ENCODE measurements around the gene HDAC4.
A peak's percentile ranks its signal among the peaks of the same experiment; 100 is the strongest.

The HDAC4 gene

DNA sequence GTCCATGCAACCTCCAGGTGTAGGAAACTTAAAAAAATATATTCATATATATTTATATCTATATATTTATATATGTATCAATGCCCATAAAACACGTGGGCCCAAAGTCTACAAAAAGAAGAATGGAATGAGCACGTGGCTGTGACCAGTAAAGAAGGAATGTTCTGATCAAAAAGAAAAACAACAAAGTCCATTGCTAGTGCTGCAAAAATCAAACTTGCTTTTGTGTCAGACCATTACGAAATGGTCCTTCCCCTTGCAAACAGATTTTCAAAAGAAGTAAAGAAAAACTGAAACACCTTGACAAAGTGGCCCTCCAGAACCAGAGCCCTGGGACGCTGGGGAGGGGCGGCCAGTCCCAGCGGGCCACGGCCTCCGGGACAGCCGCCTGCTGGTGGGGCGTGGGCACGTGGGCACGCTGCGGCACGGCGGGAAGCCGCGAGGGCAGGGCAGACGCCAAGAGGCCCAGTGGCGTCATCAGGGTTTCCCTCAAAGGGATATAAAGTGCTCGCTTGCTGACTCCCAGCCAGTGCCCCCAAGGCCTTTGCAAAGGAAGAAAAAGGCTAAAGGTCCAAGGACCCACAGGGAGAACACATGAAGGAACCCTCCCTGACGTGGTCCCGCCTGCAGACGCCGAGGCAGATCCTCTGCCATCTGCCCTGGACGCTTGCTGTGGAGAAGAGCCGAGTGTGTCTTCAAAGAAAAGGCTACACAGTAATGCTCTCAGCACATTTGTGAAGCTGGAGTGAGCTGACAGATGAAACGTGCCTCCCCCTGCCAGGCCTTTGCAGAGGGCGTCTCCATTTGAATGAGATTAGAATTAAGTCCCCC lies 351.2 kb downstream of the HDAC4 start:
- H3K27me3 ChIP-seq, result no peaks in the 10 kb centered on the region
- TF ChIP-seq Cebpa-rat (IDR thresholded peaks at IDR 0.05), result no peak
- peaks cover 0 to 25% (median 0%) of the 10 kb centered on the region in 11 experiments; a peak in 2 of 22 replicates for H4K20me1 ChIP-seq
- no peak overlapping the region for H3K4me3 ChIP-seq
- H3K9ac ChIP-seq, result no peak overlapping the region
- 0 out of 22 replicates have a peak, but pooled peaks cover 0 to 8% (median 0%) of the 10 kb centered on the region in 11 experiments for H3K9me3 ChIP-seq (replicated peaks in 1 of 11)
- peaks cover 0 to 4% (median 3%) of the 10 kb centered on the region in 10 experiments; a peak in 12 of 20 replicates for H3K4me1 ChIP-seq
- no peak overlapping the region for H3K4me2 ChIP-seq
- peaks cover 33 to 55% (median 45%) of the 10 kb centered on the region in 11 experiments for H3K36me3 ChIP-seq
- H3K27ac ChIP-seq, result no peak overlapping the region

DNA sequence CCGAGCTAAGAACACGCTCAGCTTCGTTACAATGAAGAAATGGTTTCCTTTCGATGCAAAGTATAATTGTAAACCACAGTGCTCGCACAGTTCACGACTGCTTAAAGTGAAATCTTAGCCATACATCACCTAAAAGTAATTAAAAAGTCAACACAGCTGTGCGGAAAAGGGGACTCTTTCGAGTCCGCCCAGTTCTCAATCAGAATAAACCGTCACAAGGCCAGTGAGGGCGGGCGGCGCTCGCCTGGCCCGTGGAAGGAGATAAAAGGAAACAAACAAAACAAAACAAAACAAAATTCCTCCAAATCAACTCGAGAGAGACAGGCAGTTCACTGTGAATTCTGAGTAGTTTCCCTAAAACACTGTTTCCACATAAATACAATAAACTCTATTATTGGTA lies 352.1 kb downstream of the HDAC4 start:
- no peak overlapping the region for H3K9ac ChIP-seq
- no peak overlapping the region for H3K4me2 ChIP-seq
- no peak overlapping the region for H3K4me3 ChIP-seq
- 0 out of 22 replicates have a peak, but pooled peaks cover 0 to 8% (median 0%) of the 10 kb centered on the region in 11 experiments for H3K9me3 ChIP-seq (replicated peaks in 1 of 11)
- H3K27me3 ChIP-seq, result no peaks in the 10 kb centered on the region
- H3K27ac ChIP-seq, result no peak overlapping the region
- H4K20me1 ChIP-seq, result peaks cover 0 to 25% (median 0%) of the 10 kb centered on the region in 11 experiments; a peak in 2 of 22 replicates
- no peak for TF ChIP-seq Cebpa-rat (IDR thresholded peaks at IDR 0.05)
- peaks cover 0 to 13% (median 12%) of the 10 kb centered on the region in 10 experiments; a peak in 14 of 20 replicates for H3K4me1 ChIP-seq
- peaks cover 24 to 46% (median 36%) of the 10 kb centered on the region in 11 experiments for H3K36me3 ChIP-seq

DNA sequence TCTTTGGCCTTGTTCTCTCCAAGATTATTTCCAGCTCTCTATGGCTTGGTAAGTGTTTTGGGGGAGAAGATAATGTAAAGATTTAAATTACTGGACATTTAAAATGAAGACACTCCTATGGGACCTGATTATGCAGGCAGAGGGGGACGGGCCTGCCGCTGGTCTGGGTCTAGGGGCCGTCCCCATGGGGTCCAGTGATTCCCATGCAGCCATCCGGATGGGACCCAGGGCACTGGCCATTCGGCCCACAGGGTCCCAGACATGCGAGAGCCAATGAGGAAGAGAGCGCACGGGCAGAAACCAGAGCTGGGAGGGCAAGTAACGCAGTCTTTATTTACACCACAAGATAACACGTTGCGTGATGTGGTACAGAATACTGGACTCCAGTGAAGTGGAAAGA lies 353.0 kb downstream of the HDAC4 start:
- Histone ChIP-seq H3K27ac (no peak overlapping the region), H3K4me3 (no peak overlapping the region), H4K20me1 (peaks cover 0 to 19% (median 0%) of the 10 kb centered on the region in 11 experiments; a peak in 2 of 22 replicates), H3K36me3 (peaks cover 16 to 37% (median 27%) of the 10 kb centered on the region in 11 experiments), H3K9me3 (replicated peaks in 1 of 11) (0 out of 22 replicates have a peak, but pooled peaks cover 0 to 8% (median 0%) of the 10 kb centered on the region in 11 experiments), H3K4me1 (peaks cover 0 to 22% (median 21%) of the 10 kb centered on the region in 10 experiments; a peak in 16 of 20 replicates), H3K4me2 (no peak overlapping the region), H3K9ac (no peak overlapping the region), H3K27me3 (no peaks in the 10 kb centered on the region)
- no peak for TF ChIP-seq Cebpa-rat (IDR thresholded peaks at IDR 0.05)

DNA sequence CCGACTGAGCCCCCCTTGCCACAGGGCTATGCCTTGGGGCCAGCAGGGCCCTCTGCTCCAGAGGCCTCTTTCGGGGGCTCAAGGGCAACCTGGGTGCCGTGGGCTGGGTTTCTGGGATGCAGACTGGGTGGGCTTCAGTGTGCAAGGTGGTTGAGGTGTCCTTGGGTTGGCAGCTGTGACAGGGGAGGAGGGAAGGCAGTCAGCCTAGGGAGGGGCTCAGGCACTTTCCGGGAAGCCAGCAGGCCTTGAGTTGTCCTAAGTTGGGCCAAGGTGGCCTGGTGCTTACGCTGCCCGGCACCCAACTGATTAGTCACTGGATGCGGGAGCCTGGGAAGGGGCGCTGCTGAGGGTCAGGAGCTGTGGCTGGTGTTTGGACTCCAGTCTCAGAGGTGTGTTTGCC lies 353.4 kb downstream of the HDAC4 start:
- Histone ChIP-seq H3K27me3 (no peaks in the 10 kb centered on the region), H4K20me1 (peaks cover 0 to 16% (median 0%) of the 10 kb centered on the region in 11 experiments; a peak in 1 of 22 replicates), H3K9me3 (replicated peaks in 1 of 11) (0 out of 22 replicates have a peak, but pooled peaks cover 0 to 8% (median 0%) of the 10 kb centered on the region in 11 experiments), H3K9ac (no peak overlapping the region), H3K4me1 (peaks cover 0 to 26% (median 25%) of the 10 kb centered on the region in 10 experiments; a peak in 16 of 20 replicates), H3K4me3 (no peak overlapping the region), H3K4me2 (no peak overlapping the region), H3K27ac (no peak overlapping the region), H3K36me3 (peaks cover 12 to 33% (median 23%) of the 10 kb centered on the region in 11 experiments; a peak in 21 of 22 replicates)
- TF ChIP-seq Cebpa-rat (IDR thresholded peaks at IDR 0.05), result no peak

DNA sequence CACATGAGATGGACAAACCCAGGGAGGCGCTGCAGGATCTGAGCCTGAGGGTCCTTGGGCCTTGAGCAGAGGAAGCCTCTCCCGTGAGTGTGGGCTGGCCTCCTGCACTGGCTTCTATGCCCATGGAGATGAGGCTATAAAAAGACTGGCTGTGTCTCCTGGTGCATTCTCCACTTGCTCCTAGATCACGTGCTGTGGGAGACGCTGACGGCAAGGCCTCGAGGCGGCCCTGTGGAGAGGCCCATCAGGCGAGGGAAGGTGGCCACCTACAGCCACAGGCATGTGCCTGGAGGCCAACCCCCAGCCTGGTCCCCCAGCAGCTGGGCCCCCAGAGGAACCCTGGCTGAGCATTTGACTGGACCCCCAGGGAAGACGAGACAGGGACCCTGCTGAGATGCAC lies 354.0 kb downstream of the HDAC4 start:
- Histone ChIP-seq H3K27ac (no peak overlapping the region), H4K20me1 (peaks cover 0 to 16% (median 0%) of the 10 kb centered on the region in 11 experiments; a peak in 1 of 22 replicates), H3K4me3 (no peak overlapping the region), H3K36me3 (peaks cover 6 to 27% (median 17%) of the 10 kb centered on the region in 11 experiments; a peak in 18 of 22 replicates), H3K9me3 (replicated peaks in 1 of 11) (0 out of 22 replicates have a peak, but pooled peaks cover 0 to 8% (median 0%) of the 10 kb centered on the region in 11 experiments), H3K4me1 (peaks cover 0 to 30% (median 29%) of the 10 kb centered on the region in 10 experiments; a peak in 16 of 20 replicates), H3K4me2 (no peak overlapping the region), H3K27me3 (no peaks in the 10 kb centered on the region), H3K9ac (no peak overlapping the region)
- TF ChIP-seq Cebpa-rat (IDR thresholded peaks at IDR 0.05), result no peak

DNA sequence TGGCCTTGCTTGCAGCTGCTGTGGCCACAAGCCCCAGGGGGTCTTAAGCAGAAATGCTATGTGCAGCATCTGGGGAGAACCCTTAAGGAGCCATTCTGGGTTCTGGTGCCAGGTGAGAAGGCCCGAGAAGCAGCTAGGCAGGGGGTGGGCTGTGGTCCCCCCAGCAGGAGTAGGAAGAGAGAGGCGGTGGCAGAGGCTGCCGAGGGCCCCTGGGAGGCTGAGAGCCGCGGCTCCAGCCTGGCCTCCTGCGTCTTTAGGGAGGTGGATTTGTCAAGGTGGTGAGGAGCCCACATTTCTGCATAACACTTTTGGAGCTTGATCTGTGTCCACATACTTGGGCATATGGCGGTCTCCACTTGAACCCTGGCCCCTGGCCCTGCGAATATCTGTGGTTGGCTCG lies 356.5 kb downstream of the HDAC4 start:
- peaks cover 0 to 7% (median 0%) of the 10 kb centered on the region in 11 experiments; a peak in 2 of 22 replicates for H4K20me1 ChIP-seq
- H3K4me1 ChIP-seq, result peaks cover 0 to 30% (median 29%) of the 10 kb centered on the region in 10 experiments; a peak in 16 of 20 replicates
- no peaks in the 10 kb centered on the region for H3K9me3 ChIP-seq (replicated peaks in 1 of 11)
- no peak overlapping the region for H3K27ac ChIP-seq
- peak overlapping the region in 9 of 11 experiments; percentile 1 to 85 (median 62); a peak in 16 of 22 replicates for H3K4me2 ChIP-seq
- 0 out of 22 replicates have a peak, but pooled peaks cover 0 to 8% (median 0%) of the 10 kb centered on the region in 11 experiments for H3K36me3 ChIP-seq
- H3K27me3 ChIP-seq, result no peaks in the 10 kb centered on the region
- no peak for TF ChIP-seq Cebpa-rat (IDR thresholded peaks at IDR 0.05)
- H3K9ac ChIP-seq, result no peak overlapping the region
- no peak overlapping the region for H3K4me3 ChIP-seq

DNA sequence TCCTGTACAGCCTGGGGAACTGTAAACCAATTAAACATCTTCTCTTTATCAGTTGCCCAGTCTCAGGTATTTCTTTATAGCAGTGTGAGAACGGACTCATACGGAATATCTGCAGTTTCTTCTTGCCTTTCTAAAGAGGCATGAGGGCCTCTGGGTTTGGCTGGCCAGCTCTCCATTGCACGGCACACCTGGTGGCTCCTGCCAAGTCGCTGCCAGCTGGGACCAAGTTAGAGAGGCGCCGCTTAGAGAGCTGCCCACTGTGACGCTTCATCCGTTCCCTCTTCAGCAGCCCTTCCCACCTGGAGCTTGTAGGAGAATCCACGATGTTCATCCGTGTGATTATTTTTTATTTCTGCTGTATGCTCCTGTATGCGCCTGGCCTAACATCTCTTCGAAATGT lies 357.5 kb downstream of the HDAC4 start:
- H3K4me2 ChIP-seq, result peak overlapping the region in 9 of 11 experiments; percentile 20 to 85 (median 62); a peak in 18 of 22 replicates
- H3K4me3 ChIP-seq, result no peak overlapping the region
- H4K20me1 ChIP-seq, result peaks cover 0 to 7% (median 0%) of the 10 kb centered on the region in 11 experiments; a peak in 2 of 22 replicates
- H3K27me3 ChIP-seq, result no peaks in the 10 kb centered on the region
- H3K36me3 ChIP-seq, result 0 out of 22 replicates have a peak, but pooled peaks cover 0 to 4% (median 0%) of the 10 kb centered on the region in 11 experiments
- no peak overlapping the region for H3K27ac ChIP-seq
- peaks cover 0 to 30% (median 29%) of the 10 kb centered on the region in 10 experiments; a peak in 16 of 20 replicates for H3K4me1 ChIP-seq
- H3K9ac ChIP-seq, result 0 out of 22 replicates have a peak overlapping the region, but pooled peaks of 1 of the 11 experiments have one; percentile 3
- H3K9me3 ChIP-seq (replicated peaks in 1 of 11), result no peaks in the 10 kb centered on the region
- TF ChIP-seq Cebpa-rat (IDR thresholded peaks at IDR 0.05), result no peak

DNA sequence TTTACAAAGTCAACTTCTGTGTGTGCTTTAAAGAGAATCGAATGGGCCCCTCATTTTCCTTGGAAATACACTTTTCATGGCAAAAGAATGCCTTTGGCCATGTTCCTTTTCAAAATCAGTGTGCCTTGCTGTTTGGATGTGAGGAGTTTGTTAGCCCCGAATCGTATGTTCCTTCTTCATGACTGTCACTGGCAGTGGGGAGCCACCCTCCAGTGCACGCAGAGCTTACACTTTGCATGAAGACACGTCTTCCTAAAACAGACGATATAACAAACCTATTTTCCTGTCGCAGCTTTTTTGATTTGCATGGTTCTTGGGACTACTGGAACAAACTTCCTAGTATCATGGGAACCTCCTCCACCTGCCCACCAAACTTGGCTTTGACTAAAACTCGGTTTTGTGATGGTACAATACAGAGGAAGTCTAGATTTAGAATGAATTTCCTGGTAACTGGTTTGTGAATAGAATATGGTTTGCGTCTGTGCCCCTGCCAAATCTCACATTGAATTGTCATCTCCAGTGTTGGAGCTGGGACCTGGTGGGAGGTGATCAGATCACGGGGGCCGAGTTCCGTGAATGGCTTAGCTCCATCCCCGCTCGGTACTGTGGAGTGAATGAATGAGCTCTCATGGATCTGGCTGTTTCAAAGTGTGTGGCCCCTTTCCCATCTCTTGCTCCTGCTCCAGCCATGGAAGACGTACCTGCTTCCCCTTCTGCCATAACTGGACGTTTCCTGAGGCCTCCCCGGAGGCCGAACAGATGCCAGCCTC lies 358.1 kb downstream of the HDAC4 start:
- H3K27me3 ChIP-seq, result no peaks in the 10 kb centered on the region
- TF ChIP-seq Cebpa-rat (IDR thresholded peaks at IDR 0.05), result no peak
- no peak overlapping the region for H3K9ac ChIP-seq
- no peaks in the 10 kb centered on the region for H3K9me3 ChIP-seq (replicated peaks in 1 of 11)
- peaks cover 0 to 4% (median 0%) of the 10 kb centered on the region in 11 experiments; a peak in 2 of 22 replicates for H4K20me1 ChIP-seq
- peak overlapping the region in 9 of 11 experiments; percentile 20 to 85 (median 62); a peak in 18 of 22 replicates for H3K4me2 ChIP-seq
- H3K36me3 ChIP-seq, result 0 out of 22 replicates have a peak, but pooled peaks cover 0 to 3% (median 0%) of the 10 kb centered on the region in 11 experiments
- no peak overlapping the region for H3K4me3 ChIP-seq
- peaks cover 0 to 30% (median 29%) of the 10 kb centered on the region in 10 experiments; a peak in 16 of 20 replicates for H3K4me1 ChIP-seq
- H3K27ac ChIP-seq, result no peak overlapping the region

All from BLaER1 treated with 17β-estradiol and CSF1 and Interleukin-3, amounts not matched to agents 10 nM and 100 nM (cell line).